Neural cell (in vitro differentiated cells): ENCODE measurements around the gene TRIM44. TPM values are rescaled to one million over a fixed set of nuclear protein-coding genes. Genes with fewer than 3 reads are reported as not detected.
"Not testable (repeated sequence)": the region's sequence is repeated elsewhere in the genome, so short reads cannot be mapped to it uniquely, and the experiment has no call there.

Experiments used
- H2AFZ ChIP-seq: fragments of 200-600, 300-800 bp; sonication (generic), shearing (Covaris generic); 2 replicates; pipeline ENCODE4 v1.6.0; 2014; ENCODE audit warnings: low read depth, mild to moderate bottlenecking, antibody characterized with exemption, low read length, moderate library complexity
- H3F3A ChIP-seq: fragments of 200-600 bp; shearing (Covaris generic); 2 replicates; pipeline ENCODE4 v1.6.1; 2016; ENCODE audit warnings: mild to moderate bottlenecking, moderate library complexity, mixed read lengths, antibody characterized with exemption, low read length; ENCODE audit not compliant: insufficient read depth, poor library complexity, severe bottlenecking
- H3K27ac ChIP-seq: fragments of 200-600, 300-800 bp; sonication (generic), shearing (Covaris generic); 2 replicates; pipeline ENCODE4 v1.5.1; 2014; ENCODE audit warnings: mild to moderate bottlenecking, low read length, moderate library complexity
- H3K27me3 ChIP-seq: fragments of 300-800, 200-600 bp; sonication (generic), shearing (Covaris generic); 2 replicates; pipeline ENCODE4 v1.6.0; 2014; ENCODE audit warnings: mild to moderate bottlenecking, low read depth, low read length, moderate library complexity; ENCODE audit not compliant: insufficient read depth
- H3K36me3 ChIP-seq: fragments of 300-800, 200-600 bp; sonication (generic), shearing (Covaris generic); 2 replicates; pipeline ENCODE4 v1.5.1; 2014; ENCODE audit warnings: mild to moderate bottlenecking, antibody characterized with exemption, low read length, moderate library complexity; ENCODE audit not compliant: insufficient read depth
- H3K4me2 ChIP-seq: fragments of 300-800, 200-600 bp; sonication (generic), shearing (Covaris generic); 2 replicates; pipeline ENCODE4 v1.6.0; 2014; ENCODE audit warnings: mild to moderate bottlenecking, low read length
- H3K4me3 ChIP-seq: fragments of 300-800, 200-600 bp; sonication (generic), shearing (Covaris generic); 2 replicates; pipeline ENCODE4 v1.5.1; 2014; ENCODE audit warnings: mild to moderate bottlenecking, low read length, moderate library complexity
- H3K79me2 ChIP-seq: fragments of 200-600 bp; shearing (Covaris generic); replicated peaks from 2 replicates; pipeline ENCODE4 v1.6.0; 2014; ENCODE audit warnings: mild to moderate bottlenecking, low read length, moderate library complexity; ENCODE audit not compliant: insufficient read depth
- H3K9ac ChIP-seq: fragments of 300-800, 200-600 bp; sonication (generic), shearing (Covaris generic); 2 replicates; pipeline ENCODE4 v1.6.1; 2016; ENCODE audit warnings: mild to moderate bottlenecking, low read length, mixed read lengths
- H3K9me2 ChIP-seq: fragments of 200-600 bp; shearing (Covaris generic); 2 replicates; pipeline ENCODE4 v1.6.1; 2016; ENCODE audit warnings: mild to moderate bottlenecking, low read length, mixed read lengths; ENCODE audit not compliant: insufficient read depth
- H3K9me3 ChIP-seq: fragments of 200-600, 300-800 bp; sonication (generic), shearing (Covaris generic); 2 replicates; pipeline ENCODE4 v1.6.1; 2016; ENCODE audit warnings: mild to moderate bottlenecking, mixed run types, low read length, moderate library complexity, mixed read lengths
- H4K20me1 ChIP-seq: fragments of 200-600 bp; shearing (Covaris generic); 2 replicates; pipeline ENCODE4 v1.6.1; 2016; ENCODE audit warnings: mild to moderate bottlenecking, mixed run types; ENCODE audit not compliant: insufficient read depth
- CTCF ChIP-seq: fragments of 450-650 bp; IDR thresholded peaks from 2 replicates; pipeline ENCODE4 v1.5.1; 2014; ENCODE audit warnings: antibody characterized with exemption, mild to moderate bottlenecking, moderate library complexity; ENCODE audit not compliant: poor library complexity, severe bottlenecking
- EP300 ChIP-seq: fragments of 450-650 bp; conservative IDR thresholded peaks from 2 replicates; pipeline ENCODE4 v1.6.1; 2014; ENCODE audit warnings: antibody characterized with exemption, mild to moderate bottlenecking, moderate library complexity; ENCODE audit not compliant: poor library complexity, severe bottlenecking
- EZH2 ChIP-seq: fragments of 200-600, 300-800 bp; shearing (Covaris generic), sonication (generic); IDR thresholded peaks from 2 replicates; pipeline ENCODE4 v1.6.1; 2014; ENCODE audit warnings: antibody characterized with exemption, low read length, borderline replicate concordance, mild to moderate bottlenecking; ENCODE audit not compliant: insufficient read depth, poor library complexity, severe bottlenecking
- MXI1 ChIP-seq: fragments of 450-650 bp; conservative IDR thresholded peaks from 2 replicates; pipeline ENCODE4 v1.6.1; 2014; ENCODE audit warnings: antibody characterized with exemption, mild to moderate bottlenecking; ENCODE audit not compliant: poor library complexity, severe bottlenecking
- POLR2AphosphoS5 ChIP-seq: IDR thresholded peaks from 2 replicates; pipeline ENCODE4 v1.6.1; 2012
- RAD21 ChIP-seq: fragments of 450-650 bp; conservative IDR thresholded peaks from 2 replicates; pipeline ENCODE4 v1.6.1; 2014; ENCODE audit warnings: antibody characterized with exemption, mild to moderate bottlenecking, moderate library complexity
- REST ChIP-seq: IDR thresholded peaks from 2 replicates; pipeline ENCODE4 v1.6.1; 2012; ENCODE audit warnings: borderline replicate concordance
- SMC3 ChIP-seq: fragments of 450-650 bp; conservative IDR thresholded peaks from 2 replicates; pipeline ENCODE4 v1.6.1; 2014; ENCODE audit warnings: antibody characterized with exemption, mild to moderate bottlenecking, moderate library complexity; ENCODE audit not compliant: poor library complexity
- TAF1 ChIP-seq: IDR thresholded peaks from 2 replicates; pipeline ENCODE4 v1.6.1; 2012; ENCODE audit warnings: low read depth
- polyA plus RNA-seq: library from polyadenylated mRNA; depleted of rRNA; stranded (reverse); fragments of >200 nt; gene quantifications from 2 replicates; pipeline ENCODE4 v1.2.3, GENCODE V29; 2014

The TRIM44 gene
- polyA plus RNA-seq, 1 donor from 2014 or later, result 14.9 TPM

GRCh38 chr11:35759951-35760350, 97.4 kb downstream of the TRIM44 start:
- not testable (repeated sequence) for H3K4me2 ChIP-seq, H2AFZ ChIP-seq, H3K9ac ChIP-seq, H3K9me2 ChIP-seq, H3K27ac ChIP-seq, H4K20me1 ChIP-seq, H3F3A ChIP-seq, H3K27me3 ChIP-seq, H3K79me2 ChIP-seq, H3K4me3 ChIP-seq, H3K9me3 ChIP-seq, H3K36me3 ChIP-seq

GRCh38 chr11:35761899-35762298, 99.3 kb downstream of the TRIM44 start:
- no peaks in the 10 kb centered on the region for H3K9me3 ChIP-seq
- TF ChIP-seq EP300 (no peak), MXI1 (no peak), CTCF (no peak), TAF1 (no peak), REST (no peak), SMC3 (no peak), RAD21 (no peak), POLR2AphosphoS5 (no peak), EZH2 (no peak)
- H3K9ac ChIP-seq, result no peak overlapping the region
- no peak overlapping the region for H3K4me3 ChIP-seq
- no peak overlapping the region for H3K27ac ChIP-seq
- no peak overlapping the region for H3K4me2 ChIP-seq
- no peaks in the 10 kb centered on the region for H3K36me3 ChIP-seq
- H3K79me2 ChIP-seq, result no peaks in the 10 kb centered on the region
- H3K27me3 ChIP-seq, result no peaks in the 10 kb centered on the region
- H3K9me2 ChIP-seq, result no peaks in the 10 kb centered on the region
- H2AFZ ChIP-seq, result no peak overlapping the region
- H4K20me1 ChIP-seq, result no peaks in the 10 kb centered on the region
- no peaks in the 10 kb centered on the region for H3F3A ChIP-seq

DNA sequence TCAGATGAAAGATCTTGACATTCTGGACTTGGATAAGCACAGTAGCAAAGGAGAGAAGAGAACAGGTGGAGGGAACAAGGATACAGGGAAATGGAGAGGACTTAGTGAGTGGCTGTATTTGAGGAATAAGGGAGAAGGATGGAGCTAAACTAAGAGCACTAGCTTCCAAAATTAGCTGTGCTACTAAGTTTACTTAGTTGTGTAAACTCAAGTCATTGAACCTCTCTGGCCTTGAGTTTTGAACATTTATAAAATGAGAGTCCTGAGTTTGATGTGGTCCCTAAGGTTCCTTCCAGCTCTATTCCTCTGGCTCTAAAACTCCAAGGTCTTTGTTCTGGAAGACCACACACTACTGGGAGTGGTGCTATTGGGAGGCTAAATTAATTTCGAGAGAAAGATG, 100.7 kb downstream of the TRIM44 start:
- no peak overlapping the region for H3K4me3 ChIP-seq
- H4K20me1 ChIP-seq, result no peaks in the 10 kb centered on the region
- H3K9me3 ChIP-seq, result no peaks in the 10 kb centered on the region
- H3K27ac ChIP-seq, result no peak overlapping the region
- H3K27me3 ChIP-seq, result no peaks in the 10 kb centered on the region
- TF ChIP-seq SMC3 (no peak), TAF1 (no peak), MXI1 (no peak), RAD21 (no peak), EZH2 (no peak), EP300 (no peak), POLR2AphosphoS5 (no peak), REST (no peak), CTCF (no peak)
- H3K36me3 ChIP-seq, result no peaks in the 10 kb centered on the region
- H3K4me2 ChIP-seq, result no peak overlapping the region
- no peak overlapping the region for H3K9ac ChIP-seq
- H3K9me2 ChIP-seq, result no peaks in the 10 kb centered on the region
- H2AFZ ChIP-seq, result no peak overlapping the region
- no peaks in the 10 kb centered on the region for H3K79me2 ChIP-seq
- no peaks in the 10 kb centered on the region for H3F3A ChIP-seq
